Activated naive CD8-positive, alpha-beta T cell treated with anti-CD3 and anti-CD28 coated beads, Interleukin-2, amount 50 U/mL, for 16 hours (primary cell): ENCODE measurements around the gene MKI67.
"Not testable (repeated sequence)": the region's sequence is repeated elsewhere in the genome, so short reads cannot be mapped to it uniquely, and the experiment has no call there.

Source experiments
- DNase-seq: peaks from one replicate; pipeline ENCODE4 v3.0.0-alpha.2; 2020; ENCODE audit warnings: low read depth, low spot score

MKI67 gene, protein sequence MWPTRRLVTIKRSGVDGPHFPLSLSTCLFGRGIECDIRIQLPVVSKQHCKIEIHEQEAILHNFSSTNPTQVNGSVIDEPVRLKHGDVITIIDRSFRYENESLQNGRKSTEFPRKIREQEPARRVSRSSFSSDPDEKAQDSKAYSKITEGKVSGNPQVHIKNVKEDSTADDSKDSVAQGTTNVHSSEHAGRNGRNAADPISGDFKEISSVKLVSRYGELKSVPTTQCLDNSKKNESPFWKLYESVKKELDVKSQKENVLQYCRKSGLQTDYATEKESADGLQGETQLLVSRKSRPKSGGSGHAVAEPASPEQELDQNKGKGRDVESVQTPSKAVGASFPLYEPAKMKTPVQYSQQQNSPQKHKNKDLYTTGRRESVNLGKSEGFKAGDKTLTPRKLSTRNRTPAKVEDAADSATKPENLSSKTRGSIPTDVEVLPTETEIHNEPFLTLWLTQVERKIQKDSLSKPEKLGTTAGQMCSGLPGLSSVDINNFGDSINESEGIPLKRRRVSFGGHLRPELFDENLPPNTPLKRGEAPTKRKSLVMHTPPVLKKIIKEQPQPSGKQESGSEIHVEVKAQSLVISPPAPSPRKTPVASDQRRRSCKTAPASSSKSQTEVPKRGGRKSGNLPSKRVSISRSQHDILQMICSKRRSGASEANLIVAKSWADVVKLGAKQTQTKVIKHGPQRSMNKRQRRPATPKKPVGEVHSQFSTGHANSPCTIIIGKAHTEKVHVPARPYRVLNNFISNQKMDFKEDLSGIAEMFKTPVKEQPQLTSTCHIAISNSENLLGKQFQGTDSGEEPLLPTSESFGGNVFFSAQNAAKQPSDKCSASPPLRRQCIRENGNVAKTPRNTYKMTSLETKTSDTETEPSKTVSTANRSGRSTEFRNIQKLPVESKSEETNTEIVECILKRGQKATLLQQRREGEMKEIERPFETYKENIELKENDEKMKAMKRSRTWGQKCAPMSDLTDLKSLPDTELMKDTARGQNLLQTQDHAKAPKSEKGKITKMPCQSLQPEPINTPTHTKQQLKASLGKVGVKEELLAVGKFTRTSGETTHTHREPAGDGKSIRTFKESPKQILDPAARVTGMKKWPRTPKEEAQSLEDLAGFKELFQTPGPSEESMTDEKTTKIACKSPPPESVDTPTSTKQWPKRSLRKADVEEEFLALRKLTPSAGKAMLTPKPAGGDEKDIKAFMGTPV (N-terminal part only)

DNA sequence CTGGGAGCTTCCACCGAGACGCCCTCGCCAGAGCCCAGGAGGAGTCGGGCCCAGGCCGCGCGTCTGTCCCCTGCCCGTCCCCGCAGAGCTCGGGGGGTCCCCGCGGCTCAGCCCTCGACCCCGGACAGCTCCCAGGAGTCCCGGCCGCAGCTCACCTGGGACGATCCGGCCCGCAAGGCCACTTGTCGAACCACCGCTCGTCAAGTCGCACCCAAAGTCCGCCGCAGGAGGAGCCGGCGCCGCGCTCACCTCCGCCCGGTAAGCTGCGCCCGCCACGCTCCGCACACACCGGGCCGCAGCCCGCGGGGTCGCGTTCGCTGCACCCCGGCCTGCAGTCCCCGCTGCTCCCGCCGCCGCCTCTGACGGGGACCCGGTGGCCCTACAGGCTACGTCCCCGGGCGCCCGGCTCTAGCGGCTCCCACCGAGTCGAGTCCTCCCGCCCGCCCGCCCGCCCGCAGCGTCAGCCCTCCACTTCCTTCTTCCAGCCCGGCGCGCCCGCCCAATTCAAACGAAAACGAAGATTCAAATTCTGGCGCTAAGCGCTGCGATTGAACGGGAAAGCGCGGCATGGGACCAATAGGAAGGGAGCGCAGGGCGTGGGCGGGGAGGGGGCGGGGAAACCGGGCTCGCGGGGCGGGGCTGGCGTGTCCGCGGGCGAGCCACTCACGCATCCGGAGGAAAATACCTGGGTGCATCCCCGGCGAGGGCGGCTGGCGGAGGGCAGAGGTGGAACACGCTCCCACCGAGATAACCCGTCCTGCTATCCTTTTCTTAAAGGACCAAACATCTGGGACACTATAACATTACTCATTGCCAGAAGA is at the start of gene MKI67:
MKI67 (minus strand) TSS at position 480 of the 821 bp plus-strand sequence. CDS start 756 bp downstream, outside the sequence.
- peak; percentile 72 for DNase-seq

DNA sequence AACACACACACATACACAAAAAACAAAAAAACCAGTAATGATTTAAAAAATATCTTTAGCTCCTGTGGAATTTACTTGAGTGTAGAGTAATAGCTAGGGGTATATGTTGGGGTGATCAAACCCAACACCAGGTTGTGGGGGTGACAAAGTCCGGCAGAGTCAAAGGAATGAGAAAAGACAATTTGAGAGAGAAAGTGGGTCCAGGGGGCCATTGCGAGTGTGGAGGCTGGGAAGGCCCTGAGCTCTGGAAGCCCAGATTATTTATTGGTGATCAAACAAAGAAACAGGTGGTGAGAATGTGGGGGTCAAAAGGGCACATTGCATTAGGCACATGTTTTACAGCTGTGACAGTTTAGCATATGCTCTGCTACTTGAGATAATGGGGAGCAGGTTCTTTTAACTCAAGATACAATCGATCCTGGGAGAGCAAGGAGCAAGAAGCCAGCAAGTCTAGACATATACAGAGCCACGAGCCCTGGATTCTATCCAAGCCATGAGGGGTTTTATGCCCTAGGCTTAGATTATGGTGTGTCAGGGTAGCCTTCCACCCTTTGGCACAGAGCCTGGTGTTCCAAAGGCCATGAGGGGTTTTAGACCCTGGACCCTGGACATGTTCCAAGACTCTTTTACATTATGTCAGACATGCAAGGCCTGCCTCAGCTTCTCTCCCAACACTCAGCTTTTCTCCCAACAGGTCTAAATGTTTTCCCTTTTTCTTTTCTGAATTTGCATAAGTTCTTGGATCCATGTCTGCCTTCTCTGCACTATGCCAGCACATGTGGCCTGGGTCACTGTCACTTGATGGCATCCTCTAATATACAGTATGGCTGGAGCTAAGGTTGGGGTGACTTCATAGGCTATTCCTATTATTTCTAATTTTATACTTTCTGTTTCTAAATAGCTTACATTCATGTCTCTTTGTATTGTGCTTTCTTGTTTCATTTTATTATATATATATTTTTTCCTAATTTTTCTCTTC is 48.6 kb upstream of the MKI67 start:
- DNase-seq, result no peak

DNA sequence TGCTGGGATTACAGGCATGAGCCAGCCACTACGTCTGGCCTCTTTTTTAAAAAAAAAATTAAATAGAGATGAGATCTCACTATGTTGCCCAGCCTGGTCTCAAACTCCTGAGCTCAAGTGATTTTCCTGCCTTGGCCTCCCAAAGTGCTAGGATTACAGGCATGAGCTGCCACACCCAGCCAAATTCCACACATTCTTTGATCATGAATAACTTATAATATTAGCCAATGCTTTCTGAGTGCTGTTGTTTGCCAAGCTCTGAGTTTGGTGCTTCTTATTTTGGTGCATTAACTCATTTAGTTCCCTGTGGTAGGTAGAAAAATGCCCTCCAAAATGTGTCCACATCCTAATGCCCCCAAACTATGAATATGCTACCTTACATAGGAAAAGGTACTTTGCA is 47.2 kb upstream of the MKI67 start:
- DNase-seq, result no peak

DNA sequence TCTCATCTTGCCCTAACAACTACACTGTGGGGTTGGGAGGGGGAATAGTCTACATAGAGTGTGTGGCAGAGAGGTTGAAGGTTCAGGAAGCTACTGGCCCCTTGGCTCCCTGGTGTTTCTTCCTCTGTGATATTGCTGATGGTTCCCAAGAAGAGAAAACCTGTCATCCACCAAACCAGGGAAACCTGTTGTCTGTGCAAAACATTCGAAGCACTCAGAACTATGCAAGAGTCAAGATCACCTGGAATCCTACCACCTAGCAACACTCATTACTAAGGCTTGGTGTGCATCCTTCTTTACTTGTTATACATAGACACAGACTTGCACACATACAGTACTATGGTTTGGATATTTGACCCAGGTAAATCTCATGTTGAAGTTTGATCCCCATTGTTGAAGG is 46.5 kb upstream of the MKI67 start:
- DNase-seq, result no peak

DNA sequence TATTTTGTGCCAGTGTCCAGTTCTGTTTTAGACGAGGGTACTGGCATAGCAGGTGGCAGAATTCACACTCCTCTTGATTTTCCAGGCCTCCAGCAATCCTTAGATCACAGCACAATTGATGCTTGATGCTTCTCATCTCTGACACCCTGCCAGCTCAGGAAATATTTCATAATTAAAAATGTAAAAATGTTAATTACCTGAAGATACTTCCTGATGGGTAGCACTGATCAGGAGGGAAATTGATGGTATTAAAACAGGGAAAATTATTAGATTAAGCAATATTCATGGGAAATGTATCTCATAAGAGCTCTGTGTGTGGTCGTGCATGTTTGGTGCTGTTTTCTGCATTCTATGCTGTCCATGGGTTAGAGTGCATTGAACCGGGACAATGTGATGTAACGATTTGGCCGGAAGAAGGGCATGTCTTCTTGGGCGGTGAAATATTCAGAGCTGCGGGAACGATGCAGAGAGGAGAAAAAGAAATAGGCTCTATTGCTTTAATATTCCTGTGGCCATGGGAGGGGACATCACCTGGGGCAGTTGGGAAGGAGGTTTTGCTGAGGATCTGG is 43.7 kb upstream of the MKI67 start:
- DNase-seq, result no peak

DNA sequence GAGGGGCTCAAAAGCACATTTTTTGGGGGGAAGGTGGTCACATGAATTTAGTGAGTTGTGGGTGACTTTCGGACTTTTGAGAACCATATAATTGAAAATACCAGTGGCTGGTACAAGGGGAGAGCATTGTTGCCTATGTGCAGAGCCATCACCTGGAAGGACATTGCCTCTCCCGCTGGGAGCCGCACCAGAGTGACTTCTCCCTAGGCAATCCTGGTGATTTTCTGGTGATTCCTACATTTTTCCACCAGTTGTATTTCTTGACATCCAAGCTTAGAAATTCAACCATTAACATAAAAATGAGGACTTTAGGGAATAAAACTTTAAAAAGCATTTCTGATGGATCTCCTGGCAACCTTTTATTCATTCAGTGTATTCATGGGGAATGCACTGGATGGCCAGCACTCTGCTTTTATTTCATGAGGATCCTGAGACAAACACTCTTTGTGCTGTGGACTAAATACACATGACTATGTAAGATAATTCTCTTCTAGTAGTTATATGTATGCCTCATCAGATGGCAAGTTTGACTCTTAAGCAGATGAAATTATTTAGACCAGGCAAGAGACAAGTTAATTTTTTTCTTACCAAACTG is 41.8 kb upstream of the MKI67 start:
- no peak for DNase-seq

DNA sequence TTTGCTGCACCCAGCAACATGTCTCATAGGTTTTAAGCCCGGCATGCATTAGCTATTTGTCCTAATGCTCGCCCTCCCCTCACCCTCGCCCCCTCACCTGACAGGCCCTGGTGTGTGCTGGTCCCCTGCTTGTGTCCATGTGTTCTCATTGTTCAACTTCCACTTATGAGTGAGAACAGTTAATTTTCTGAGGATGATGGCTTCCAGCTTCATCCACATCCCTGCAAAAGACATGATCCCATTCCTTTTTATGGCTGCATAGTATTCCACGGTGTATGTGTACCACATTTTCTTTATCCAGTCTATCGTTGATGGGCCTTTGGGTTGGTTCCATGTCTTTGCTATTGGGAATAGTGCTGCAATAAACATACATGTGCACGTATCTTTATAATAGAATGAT is 40.9 kb upstream of the MKI67 start:
- not testable (repeated sequence) for DNase-seq

DNA sequence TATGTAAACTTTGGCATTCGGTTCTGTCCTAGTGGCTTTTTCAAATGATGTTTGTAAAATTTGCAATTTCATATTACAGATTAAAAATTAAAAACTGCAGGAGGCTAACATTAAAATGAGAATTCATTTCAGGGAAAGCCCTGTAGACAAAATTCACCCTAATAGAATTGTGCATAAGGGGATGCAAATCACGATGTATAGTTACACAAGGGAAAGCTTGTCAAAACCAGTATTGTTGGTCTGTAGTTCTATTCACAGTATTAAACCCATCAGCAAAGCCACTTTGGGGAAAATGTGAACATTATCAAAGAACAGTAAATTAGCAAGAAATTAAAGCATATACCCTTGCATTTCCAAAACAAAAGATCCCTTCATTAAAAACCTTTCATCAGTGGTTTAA is 39.9 kb upstream of the MKI67 start:
- no peak for DNase-seq

DNA sequence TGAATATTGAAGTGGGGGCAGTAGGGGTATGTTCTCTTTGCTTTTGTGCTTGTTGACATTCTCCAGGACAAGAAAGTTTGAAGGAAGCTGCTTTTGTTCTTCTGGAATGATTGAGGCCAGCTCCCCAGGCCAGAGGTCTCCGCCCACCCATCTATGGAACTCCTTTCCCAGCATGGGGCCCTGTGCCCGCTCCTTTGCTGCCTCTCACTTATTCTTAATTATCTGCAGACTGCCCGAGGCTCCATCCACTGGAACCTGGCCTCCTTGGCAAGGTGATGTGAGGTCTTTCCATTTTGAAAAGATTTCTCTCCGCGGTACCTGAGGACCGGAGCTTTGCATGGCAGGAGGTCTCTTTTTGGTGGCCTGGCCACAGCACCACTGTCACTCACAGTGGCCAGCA is 39.3 kb upstream of the MKI67 start:
- no peak for DNase-seq

DNA sequence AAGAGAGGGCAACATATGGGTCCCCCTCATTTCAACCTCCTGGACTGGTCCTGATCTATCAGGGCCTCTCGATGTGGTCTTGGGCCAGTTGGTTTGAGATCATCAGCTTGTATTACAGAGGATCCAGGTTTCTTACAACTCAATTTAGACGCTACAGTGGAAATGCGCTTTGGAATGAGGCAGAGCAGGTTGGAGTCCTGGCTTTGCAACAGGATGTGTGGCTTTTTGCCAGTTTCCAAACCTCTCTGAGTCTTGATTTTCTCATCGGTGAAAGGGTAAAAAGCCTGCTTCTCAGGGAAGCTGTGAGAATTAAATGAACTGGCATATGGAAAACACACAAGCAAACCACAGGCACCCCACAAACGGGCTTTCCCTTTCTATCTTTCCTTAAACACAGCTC is 37.5 kb upstream of the MKI67 start:
- DNase-seq, result no peak

DNA sequence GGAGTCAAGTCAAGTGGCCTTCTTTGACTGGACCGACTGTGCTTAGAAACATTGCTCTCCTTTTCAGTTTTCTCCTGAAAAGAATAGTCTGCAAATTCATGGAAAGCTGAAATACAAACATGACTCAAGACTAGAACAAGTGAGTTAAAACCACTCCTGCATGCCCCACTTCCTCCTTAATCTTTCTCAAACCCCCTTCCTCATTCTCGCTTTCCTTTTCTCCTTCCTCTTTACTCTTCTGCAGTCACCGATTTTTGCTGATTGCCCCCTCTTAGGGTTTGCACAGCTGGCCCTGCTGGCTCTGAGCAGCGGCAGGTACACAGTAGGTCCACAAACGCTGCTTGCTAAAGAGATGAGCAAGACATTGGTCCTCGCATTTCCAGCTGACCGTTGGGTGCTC is 34.8 kb upstream of the MKI67 start:
- no peak for DNase-seq

DNA sequence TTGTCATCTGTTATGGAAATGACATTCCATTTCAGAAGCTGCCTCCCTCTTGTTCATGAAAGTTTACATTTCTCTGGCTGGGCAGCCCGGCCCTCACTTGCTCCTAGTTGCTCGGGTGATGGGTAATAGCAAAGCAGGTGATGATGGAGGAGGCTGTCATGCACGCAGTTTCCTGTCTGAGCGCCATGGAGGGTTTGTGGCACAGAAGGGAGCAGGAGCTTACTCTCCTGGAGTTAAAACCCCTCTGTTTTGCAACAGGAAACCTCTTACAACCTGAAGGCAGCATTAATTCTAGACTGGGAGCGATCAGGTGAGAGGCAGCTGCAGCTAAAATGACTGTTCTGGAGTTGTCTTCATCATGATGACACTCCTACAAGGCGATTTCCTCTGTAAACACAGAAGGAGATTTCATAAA is 34.1 kb upstream of the MKI67 start:
- no peak for DNase-seq

DNA sequence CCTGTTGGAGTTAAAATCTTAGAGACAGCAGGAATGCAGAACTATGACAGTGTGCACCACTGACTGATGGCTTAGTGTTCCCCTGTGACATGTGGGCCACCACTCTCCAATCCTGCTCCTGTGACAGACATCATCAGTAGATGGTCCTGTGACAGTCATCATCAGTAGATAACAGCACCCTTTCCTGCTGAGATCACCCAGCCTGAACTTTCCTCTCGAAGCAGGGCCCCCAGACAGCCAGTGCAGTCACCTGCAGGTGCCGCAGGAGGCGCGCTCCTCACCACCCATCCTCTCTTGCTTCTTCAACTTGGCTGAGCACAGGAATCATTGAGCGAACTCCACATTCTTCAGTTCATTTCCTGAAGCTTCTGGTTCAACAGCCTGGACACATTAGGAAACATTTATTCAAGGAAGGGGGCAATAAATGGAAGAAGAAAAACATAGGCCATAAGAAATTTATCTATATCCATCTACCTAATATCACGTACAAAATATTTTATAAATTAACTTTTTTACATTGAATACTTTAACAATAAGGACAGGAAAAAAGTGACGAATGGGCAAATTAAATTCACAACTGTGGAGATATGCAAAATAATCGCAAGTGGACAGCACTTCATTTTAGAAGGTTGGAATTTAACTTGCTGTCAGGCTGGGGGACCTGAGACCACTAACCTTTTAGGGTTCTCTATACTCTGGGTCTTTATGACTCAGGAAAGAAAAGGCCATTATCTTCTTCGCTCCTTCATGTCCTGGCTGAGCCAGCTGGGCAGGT is 32.0 kb upstream of the MKI67 start:
- no peak for DNase-seq

DNA sequence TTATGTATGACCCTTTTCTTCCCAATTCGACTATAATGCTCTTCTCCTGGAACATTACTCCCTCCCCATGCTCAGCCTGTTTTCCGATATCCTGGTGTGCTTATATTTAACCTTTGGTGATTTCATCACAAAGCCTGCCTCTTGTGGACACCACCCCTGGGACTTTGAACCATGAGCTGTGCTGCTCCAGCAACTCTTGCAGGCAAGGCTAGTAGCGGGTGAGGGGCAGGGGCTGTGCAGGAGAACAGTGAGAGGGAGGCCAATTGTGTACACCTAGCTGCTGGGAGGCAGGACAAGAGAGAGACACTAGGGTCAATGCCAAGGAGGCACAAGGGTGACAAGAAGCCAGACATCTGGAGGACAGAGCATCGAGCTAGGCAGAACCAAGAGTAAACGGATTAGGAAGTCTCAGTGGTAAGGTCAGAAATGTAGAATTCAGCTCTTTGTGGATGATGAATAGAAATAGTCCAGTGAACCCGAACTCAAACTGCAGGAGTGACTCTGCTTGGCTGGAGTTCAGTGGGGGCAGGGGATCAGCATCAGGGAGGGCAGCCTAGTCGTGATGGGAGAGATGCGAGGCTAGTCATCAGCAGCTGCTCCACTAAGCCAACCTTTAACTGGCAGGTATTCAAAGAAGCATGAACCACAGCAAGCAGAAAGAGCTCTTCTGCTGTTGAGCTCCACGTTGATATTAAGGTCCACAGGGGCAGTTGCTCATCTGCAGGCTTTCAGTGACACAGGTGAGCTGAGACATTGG is 31.0 kb upstream of the MKI67 start:
- DNase-seq, result no peak

DNA sequence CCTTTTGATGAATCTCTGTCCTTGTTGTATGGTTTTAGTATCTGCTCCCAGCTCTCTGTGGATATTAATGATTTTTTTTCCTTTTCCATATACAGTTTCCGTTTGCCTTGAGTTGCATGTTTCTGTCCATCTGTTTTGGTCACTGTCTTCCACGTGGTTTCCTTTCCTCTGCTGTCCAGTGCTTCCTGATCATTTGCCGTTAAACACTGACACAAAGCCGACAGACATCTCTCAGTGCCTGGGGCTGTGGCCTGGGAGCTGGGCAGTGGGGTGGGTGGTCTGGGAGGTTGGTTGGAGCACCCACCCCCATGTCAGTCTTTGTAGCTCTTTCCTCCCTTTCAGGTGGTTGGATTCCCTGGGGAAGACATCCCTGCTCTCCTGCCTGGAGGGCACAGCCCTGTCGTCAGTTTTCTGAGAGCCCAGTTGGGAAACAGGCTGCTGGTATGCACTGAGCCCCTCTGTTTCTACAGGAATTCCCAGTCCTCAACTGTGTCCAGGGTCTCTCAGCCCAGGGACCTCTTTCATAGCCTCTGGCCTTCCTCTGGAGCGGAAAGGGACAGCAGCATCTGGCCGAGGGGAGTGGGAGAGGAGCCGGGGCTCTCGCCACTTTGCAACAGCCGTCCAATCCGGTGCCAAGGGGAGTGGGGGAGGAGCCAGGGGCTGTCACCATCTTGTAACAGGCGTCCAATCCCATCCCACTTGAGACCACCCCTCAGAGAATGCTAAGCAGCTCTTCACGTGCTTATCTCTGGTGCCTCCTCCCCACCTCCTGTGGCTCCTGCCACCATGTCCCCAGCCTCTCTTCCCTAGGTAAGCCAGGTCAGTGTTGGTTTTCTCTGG is 26.7 kb upstream of the MKI67 start:
- DNase-seq, result no peak

DNA sequence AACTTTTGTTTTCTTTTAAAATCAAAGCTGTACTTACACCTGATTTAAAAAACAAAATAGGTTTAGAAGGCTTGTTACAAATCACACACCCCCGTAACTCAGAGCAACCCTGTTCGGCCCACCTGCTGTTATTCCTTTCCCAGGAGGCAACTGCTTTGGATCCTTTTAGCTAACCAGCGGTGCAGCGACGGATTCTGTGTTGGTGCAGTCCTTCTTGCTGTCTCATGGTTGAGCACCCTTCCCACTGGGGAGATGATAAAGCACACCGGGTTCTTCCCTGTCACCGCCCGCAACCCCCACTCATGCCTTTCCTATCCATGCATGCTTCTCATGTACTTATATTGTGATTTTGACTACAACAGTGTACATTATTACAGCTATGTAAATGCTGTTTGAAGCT is 24.8 kb upstream of the MKI67 start:
- DNase-seq, result no peak

DNA sequence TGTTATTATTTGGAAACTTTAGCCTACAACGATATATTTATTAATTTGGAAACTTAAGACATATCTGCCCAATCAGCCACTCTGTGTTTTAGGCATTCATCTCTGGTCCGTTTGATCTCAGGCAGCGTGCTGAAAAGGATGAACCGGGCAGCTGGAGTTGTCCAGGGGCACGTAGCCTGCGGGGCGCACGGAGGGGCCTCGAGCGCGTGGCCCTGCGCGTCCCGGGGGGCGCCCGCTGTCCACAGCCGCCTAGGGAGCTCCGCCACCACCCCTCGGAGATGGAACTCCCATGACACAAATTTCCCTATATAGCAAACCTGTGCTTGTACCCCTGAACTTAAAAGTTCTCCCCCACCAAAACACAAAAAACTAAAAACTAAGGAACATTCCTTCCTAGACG is 24.3 kb upstream of the MKI67 start:
- no peak for DNase-seq
